K562 (cell line): ENCODE data around the gene MESP1. TPM values are rescaled to one million over a fixed set of nuclear protein-coding genes. Genes with fewer than 3 reads are reported as not detected.

ENCODE experiments used
- ATF1 ChIP-seq, 2 experiments: fragments of 450-650 bp in 1 of 2; IDR thresholded peaks; 2 replicates each; pipeline ENCODE4 v1.6.1; 2016; ENCODE audit warnings: missing compliant biosample characterization in 1 of 2, missing genetic modification characterization in 1 of 2
- ATF7 ChIP-seq: fragments of 450-650 bp; IDR thresholded peaks from 2 replicates; pipeline ENCODE4 v1.7.1; 2014; ENCODE audit warnings: mild to moderate bottlenecking, moderate library complexity
- E2F6 ChIP-seq, 2 experiments: IDR thresholded peaks; 2 replicates each; pipeline ENCODE4 v1.6.1; 2011; ENCODE audit warnings: borderline replicate concordance in 1 of 2, control low read depth in 1 of 2, low read depth in 1 of 2, low read length in 1 of 2, mild to moderate bottlenecking in 1 of 2, mixed read lengths in 1 of 2, moderate library complexity in 1 of 2; ENCODE audit not compliant: insufficient read depth in 1 of 2, insufficient read length in 1 of 2, poor library complexity in 1 of 2, severe bottlenecking in 1 of 2; ENCODE audit errors: extremely low read depth in 1 of 2
- GABPB1 ChIP-seq: sonication (generic); formaldehyde crosslinking; IDR thresholded peaks from 2 replicates; pipeline ENCODE4 v1.8.0; 2022; ENCODE audit warnings: mild to moderate bottlenecking, missing genetic modification reagents
- HCFC1 ChIP-seq: IDR thresholded peaks from 2 replicates; pipeline ENCODE4 v1.6.1; 2012; ENCODE audit warnings: low read depth, low read length, improper control_type of control experiment
- L3MBTL2 ChIP-seq: fragments of 450-650 bp; IDR thresholded peaks from 2 replicates; pipeline ENCODE4 v1.6.1; 2016; ENCODE audit warnings: mild to moderate bottlenecking, moderate library complexity
- PRPF4 ChIP-seq: fragments of 200-400 bp; formaldehyde crosslinking; IDR thresholded peaks from one replicate; pipeline ENCODE4 v1.6.1; 2017; ENCODE audit warnings: low read length, low read depth, mild to moderate bottlenecking; ENCODE audit not compliant: insufficient read depth, poor library complexity, severe bottlenecking
- REST ChIP-seq, 2 experiments: fragments of 450-650 bp; formaldehyde crosslinking in 1 of 2; IDR thresholded peaks; 2 replicates each; pipeline versions ENCODE4 v1.4.0 to v1.6.1; 2014 to 2020; ENCODE audit warnings: mild to moderate bottlenecking in 2 of 2, borderline replicate concordance in 1 of 2, low read depth in 1 of 2
- UBTF ChIP-seq, 2 experiments: IDR thresholded peaks; 2 replicates each; pipeline ENCODE4 v1.6.1; 2012; ENCODE audit warnings: improper control_type of control experiment in 2 of 2, low read depth in 2 of 2, low read length in 2 of 2, borderline replicate concordance in 1 of 2
- ZNF512 ChIP-seq: IDR thresholded peaks from 2 replicates; pipeline ENCODE4 v1.6.1; 2016; ENCODE audit warnings: missing genetic modification characterization, missing compliant biosample characterization
- polyA plus RNA-seq, 8 experiments: library from polyadenylated mRNA; depleted of rRNA in 4 of 8; stranded (reverse) in 5 of 8; unstranded in 3 of 8; fragments of >200 nt; fragmentation: Nextera tagmentation in 2 of 8; fragmentation: Illumina TruSeq in 1 of 8; extraction: Ambion mirVana in 2 of 8; extraction: Trizol in 1 of 8; gene quantifications; 2 replicates each; pipeline versions ENCODE4 v1.2.1 to v1.2.3, GENCODE V29; 2011 to 2014; ENCODE audit warnings: inconsistent platforms in 1 of 8, missing spikeins in 1 of 8
- total RNA-seq, 7 experiments: library from RNA; depleted of rRNA in 6 of 7; stranded (reverse); fragments of >200 nt in 6 of 7; fragmentation: Illumina TruSeq in 2 of 7; extraction: Trizol in 2 of 7; gene quantifications; 2 replicates each; pipeline versions ENCODE4 v1.2.1 to v1.2.3, GENCODE V29; 2011 to 2021; ENCODE audit warnings: low replicate concordance in 1 of 7

Gene MESP1
- total and polyA plus RNA-seq, 9 of the 15 experiments (the other 6 are each of a cell fraction or from before 2014, with no cell fraction given): 0.14 to 1.1 (median 0.36) TPM; not detected in 4

- TF ChIP-seq REST (IDR thresholded peaks at IDR 0.05; ENCODE audit: borderline replicate concordance): peak; percentile 33
- 0 out of 2 replicates have a peak, but pooled peaks have one; percentile 55 for TF ChIP-seq REST (CRISPR knock-in tag; IDR thresholded peaks at IDR 0.05; ENCODE audit: low read depth)
- TF ChIP-seq ZNF512 (tag): no peak
- peak; percentile 19; the same call in 1 of the 2 replicates for TF ChIP-seq GABPB1 (CRISPR knock-in tag)
- peak; percentile 94 to 98 for TF ChIP-seq E2F6 (IDR thresholded peaks at IDR 0.05; ENCODE audit: borderline replicate concordance in 1 of 2, extremely low read depth in 1 of 2, insufficient read depth in 1 of 2, insufficient read length in 1 of 2, low read depth in 1 of 2, low read length in 1 of 2, poor library complexity in 1 of 2, severe bottlenecking in 1 of 2)
- no peak for TF ChIP-seq ATF1 (CRISPR knock-in tag; IDR thresholded peaks at IDR 0.05)
- peak; percentile 60 for TF ChIP-seq ATF1 (tag; IDR thresholded peaks at IDR 0.05)
- peak; percentile 94 for TF ChIP-seq L3MBTL2
- TF ChIP-seq ATF7: peak; percentile 49
- TF ChIP-seq PRPF4: no peak
- TF ChIP-seq UBTF (IDR thresholded peaks at IDR 0.05; ENCODE audit: borderline replicate concordance in 1 of 2, low read depth in 2 of 2, low read length in 2 of 2): peak; percentile 78 to 94; a peak in 3 of 4 replicates
- peak; percentile 43 for TF ChIP-seq HCFC1
These were observed at the start of gene MESP1 (continued) for GRCh38 chr15:89750560-89751542.
